AG08396 (cell line): ENCODE results near the gene CDC42EP1.

Source experiments
- DNase-seq: peaks from one replicate; pipeline ENCODE4 v3.0.0; 2012; ENCODE audit warnings: low spot score, mixed read lengths

The CDC42EP1 gene

GRCh38 chr22:37560608-37561211 is 430 bp downstream of the CDC42EP1 start:
- DNase-seq = peak; percentile 77

- peak; percentile 93 for DNase-seq
Observed at GRCh38 chr22:37561212-37562048, 1.1 kb downstream of the CDC42EP1 start.

GRCh38 chr22:37562049-37562875 is 2.0 kb downstream of the CDC42EP1 start:
- no peak for DNase-seq

GRCh38 chr22:37563153-37564081 is 3.1 kb downstream of the CDC42EP1 start:
- peak; percentile 95 for DNase-seq

GRCh38 chr22:37564111-37564711 is 3.9 kb downstream of the CDC42EP1 start:
- DNase-seq = no peak

GRCh38 chr22:37565830-37566229 is 5.5 kb downstream of the CDC42EP1 start:
- DNase-seq = no peak

- DNase-seq = no peak
Observed at GRCh38 chr22:37566329-37566837, 6.1 kb downstream of the CDC42EP1 start.

GRCh38 chr22:37566903-37567798 is 6.9 kb downstream of the CDC42EP1 start:
- peak; percentile 71 for DNase-seq

GRCh38 chr22:37568012-37568411 is 7.7 kb downstream of the CDC42EP1 start:
- no peak for DNase-seq

GRCh38 chr22:37568448-37569008 is 8.2 kb downstream of the CDC42EP1 start:
- DNase-seq = no peak

- no peak for DNase-seq
Observed at GRCh38 chr22:37569009-37569920, 9.0 kb downstream of the CDC42EP1 start.

- no peak for DNase-seq
Observed at GRCh38 chr22:37569921-37570660, 9.8 kb downstream of the CDC42EP1 start.

- no peak for DNase-seq
Observed at GRCh38 chr22:37570661-37570976, 10.3 kb downstream of the CDC42EP1 start.

- no peak for DNase-seq
Observed at GRCh38 chr22:37571258-37571991, 11.1 kb downstream of the CDC42EP1 start.

GRCh38 chr22:37571992-37572373 is 11.7 kb downstream of the CDC42EP1 start:
- no peak for DNase-seq

GRCh38 chr22:37575490-37576003 is 15.3 kb downstream of the CDC42EP1 start:
- no peak for DNase-seq

GRCh38 chr22:37578002-37578401 is 17.7 kb downstream of the CDC42EP1 start:
- no peak for DNase-seq
